ENCODE measurements around the gene ATOSB.

GRCh38 chr9:35108461-35108860, 7.2 kb downstream of the ATOSB start:
- TF ChIP-seq CTCF (IDR thresholded peaks at IDR 0.05; ENCODE audit: low read depth, low read length, missing input control) (no peak), MAX (IDR thresholded peaks at IDR 0.05) (no peak), RAD21 (IDR thresholded peaks at IDR 0.05) (no peak), TAF1 (conservative IDR thresholded peaks at IDR 0.05) (no peak), HNF4A (conservative IDR thresholded peaks at IDR 0.05) (no peak), JUND (IDR thresholded peaks at IDR 0.05) (no peak), ATF3 (IDR thresholded peaks at IDR 0.05) (no peak), HNF4G (IDR thresholded peaks at IDR 0.05) (no peak), EGR1 (IDR thresholded peaks at IDR 0.05; ENCODE audit: low read depth in 2 of 2) (no peak), FOXA2 (IDR thresholded peaks at IDR 0.05) (no peak), REST (IDR thresholded peaks at IDR 0.05) (no peak)

Data from liver (tissue), 3 donors.